ENCODE results near the gene RFT1.

Gene RFT1

DNA sequence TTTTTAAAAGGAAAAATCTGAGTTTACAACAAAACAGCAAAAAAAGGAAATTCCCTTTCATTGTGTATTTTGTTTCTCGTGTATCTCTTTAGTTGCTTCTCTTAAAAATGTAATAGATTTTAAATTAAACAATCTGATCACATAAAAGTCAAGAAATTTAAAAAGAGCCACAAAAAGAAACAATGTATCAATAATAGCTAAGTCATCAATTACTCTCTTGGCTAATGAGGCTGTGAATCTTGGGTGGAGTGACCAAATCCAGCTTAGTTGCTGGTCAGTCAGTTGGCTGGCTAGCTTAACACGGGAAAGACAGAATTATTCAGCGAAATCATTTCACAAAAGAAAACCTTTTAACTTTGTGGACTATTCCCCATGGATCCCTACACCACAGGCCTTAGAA lies 87.6 kb downstream of the RFT1 start:
- no peak overlapping the region for H2AFZ ChIP-seq (ENCODE audit: low read depth, low read length)
- no peak for TF ChIP-seq EZH2phosphoT487 (IDR thresholded peaks at IDR 0.05; ENCODE audit: low read depth)
- no peak for TF ChIP-seq CTCF (IDR thresholded peaks at IDR 0.05; ENCODE audit: low read depth, low read length)
- H3K4me2 ChIP-seq (ENCODE audit: low read length), result no peak overlapping the region
- no peak overlapping the region for H3K4me3 ChIP-seq (ENCODE audit: low read length)
- no peak overlapping the region for H3K9ac ChIP-seq (ENCODE audit: low read length)
- H3K36me3 ChIP-seq (replicated peaks; ENCODE audit: low read depth, low read length), result no peaks in the 10 kb centered on the region
- no peak overlapping the region for H3K27ac ChIP-seq (ENCODE audit: low read length)
- H3K79me2 ChIP-seq (ENCODE audit: low read length), result peaks cover 55% of the 10 kb centered on the region
- no peaks in the 10 kb centered on the region for H3K9me3 ChIP-seq (ENCODE audit: insufficient read depth, low read length)
- peaks cover 26% of the 10 kb centered on the region for H3K4me1 ChIP-seq (ENCODE audit: low read length)
- no peaks in the 10 kb centered on the region for H4K20me1 ChIP-seq (ENCODE audit: insufficient read depth, low read length)
- H3K27me3 ChIP-seq (ENCODE audit: low read depth, low read length), result peaks cover 5% of the 10 kb centered on the region; the same call in 1 of the 2 replicates

DNA sequence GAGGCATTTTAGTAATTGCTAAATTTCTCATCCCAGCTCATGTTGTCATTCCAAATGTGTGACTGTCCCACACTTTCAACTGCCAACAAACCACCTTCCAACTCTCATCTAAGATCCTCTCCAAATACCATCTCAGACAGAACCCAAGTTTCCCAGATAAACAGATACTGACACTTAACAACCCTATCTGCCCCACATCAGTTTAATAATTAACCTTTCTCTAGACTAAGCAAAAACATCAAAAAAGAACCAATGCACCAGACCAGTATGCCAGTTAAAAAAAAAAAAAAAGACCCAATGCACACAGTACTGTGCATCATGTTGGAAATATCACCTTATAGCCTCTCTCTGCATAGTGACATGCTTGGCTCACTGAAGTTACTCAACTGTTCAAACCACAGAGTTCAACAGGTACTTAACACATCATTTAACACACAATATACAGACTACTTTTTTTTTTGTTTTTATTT lies 89.8 kb downstream of the RFT1 start:
- TF ChIP-seq CTCF (IDR thresholded peaks at IDR 0.05; ENCODE audit: low read depth, low read length) (no peak), EZH2phosphoT487 (IDR thresholded peaks at IDR 0.05; ENCODE audit: low read depth) (no peak)
- Histone ChIP-seq H3K27ac (ENCODE audit: low read length) (no peak overlapping the region), H3K79me2 (ENCODE audit: low read length) (peaks cover 55% of the 10 kb centered on the region)

GRCh38 chr3:53039376-53039752 lies 90.9 kb downstream of the RFT1 start:
- no peaks in the 10 kb centered on the region for H4K20me1 ChIP-seq (ENCODE audit: insufficient read depth, low read length)
- H3K4me1 ChIP-seq (ENCODE audit: low read length), result peaks cover 20% of the 10 kb centered on the region
- H3K36me3 ChIP-seq (replicated peaks; ENCODE audit: low read depth, low read length), result no peaks in the 10 kb centered on the region
- no peak overlapping the region for H3K4me3 ChIP-seq (ENCODE audit: low read length)
- H3K9me3 ChIP-seq (ENCODE audit: insufficient read depth, low read length), result no peaks in the 10 kb centered on the region
- H3K27me3 ChIP-seq (ENCODE audit: low read depth, low read length), result no peaks in the 10 kb centered on the region
- peaks cover 49% of the 10 kb centered on the region for H3K79me2 ChIP-seq (ENCODE audit: low read length)
- H3K27ac ChIP-seq (ENCODE audit: low read length), result no peak overlapping the region
- no peak overlapping the region for H2AFZ ChIP-seq (ENCODE audit: low read depth, low read length)
- TF ChIP-seq EZH2phosphoT487 (IDR thresholded peaks at IDR 0.05; ENCODE audit: low read depth), result no peak
- TF ChIP-seq CTCF (IDR thresholded peaks at IDR 0.05; ENCODE audit: low read depth, low read length), result no peak
- no peak overlapping the region for H3K9ac ChIP-seq (ENCODE audit: low read length)
- no peak overlapping the region for H3K4me2 ChIP-seq (ENCODE audit: low read length)

More for the DNA sequence above, 89.8 kb downstream of the RFT1 start:
- no peak overlapping the region for H2AFZ ChIP-seq (ENCODE audit: low read depth, low read length)
- no peak overlapping the region for H3K9ac ChIP-seq (ENCODE audit: low read length)
- H3K27me3 ChIP-seq (ENCODE audit: low read depth, low read length), result no peaks in the 10 kb centered on the region
- H3K4me2 ChIP-seq (ENCODE audit: low read length), result no peak overlapping the region
- peaks cover 23% of the 10 kb centered on the region for H3K4me1 ChIP-seq (ENCODE audit: low read length)
- H3K36me3 ChIP-seq (replicated peaks; ENCODE audit: low read depth, low read length), result no peaks in the 10 kb centered on the region
- no peaks in the 10 kb centered on the region for H3K9me3 ChIP-seq (ENCODE audit: insufficient read depth, low read length)
- no peaks in the 10 kb centered on the region for H4K20me1 ChIP-seq (ENCODE audit: insufficient read depth, low read length)
- H3K4me3 ChIP-seq (ENCODE audit: low read length), result no peak overlapping the region

DNA sequence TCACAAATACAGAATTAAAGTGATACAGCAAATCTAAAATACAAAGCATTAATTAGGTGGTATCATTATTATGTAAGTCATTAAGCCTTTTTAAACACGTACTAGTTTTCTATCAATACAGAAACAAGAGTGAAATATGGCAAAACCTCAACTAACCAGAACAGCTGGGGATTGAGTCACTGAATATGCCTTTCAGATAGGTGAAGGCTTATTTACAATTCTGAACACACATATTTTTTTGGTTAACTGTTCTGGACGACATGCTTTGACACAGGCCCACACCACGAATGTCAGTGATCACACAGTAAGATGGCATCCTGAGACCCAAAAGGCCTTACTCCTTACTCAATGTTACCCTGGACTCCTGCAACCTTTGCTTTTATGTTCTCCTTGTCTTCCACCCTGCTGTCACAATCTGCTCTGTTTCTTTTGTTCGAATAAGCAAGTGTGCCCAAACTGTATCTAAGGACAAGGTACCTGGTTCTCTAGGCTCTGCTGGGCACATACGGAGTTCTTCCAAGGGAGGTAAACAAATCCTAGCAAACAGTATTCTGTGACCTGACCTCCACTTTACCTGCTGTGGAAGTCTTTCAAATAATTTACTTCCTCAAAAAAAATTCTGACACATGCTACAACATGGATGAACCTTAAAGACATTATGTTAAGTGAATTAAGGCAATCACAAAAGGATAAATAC lies 91.4 kb downstream of the RFT1 start:
- Histone ChIP-seq H3K9ac (ENCODE audit: low read length) (no peak overlapping the region), H3K27ac (ENCODE audit: low read length) (no peak overlapping the region), H3K4me2 (ENCODE audit: low read length) (no peak overlapping the region), H3K79me2 (ENCODE audit: low read length) (peaks cover 45% of the 10 kb centered on the region), H3K36me3 (replicated peaks; ENCODE audit: low read depth, low read length) (no peaks in the 10 kb centered on the region), H3K4me3 (ENCODE audit: low read length) (no peak overlapping the region), H4K20me1 (ENCODE audit: insufficient read depth, low read length) (no peaks in the 10 kb centered on the region), H3K9me3 (ENCODE audit: insufficient read depth, low read length) (no peaks in the 10 kb centered on the region), H2AFZ (ENCODE audit: low read depth, low read length) (no peak overlapping the region), H3K4me1 (ENCODE audit: low read length) (peaks cover 16% of the 10 kb centered on the region), H3K27me3 (ENCODE audit: low read depth, low read length) (no peaks in the 10 kb centered on the region)
- TF ChIP-seq CTCF (IDR thresholded peaks at IDR 0.05; ENCODE audit: low read depth, low read length), result no peak
- TF ChIP-seq EZH2phosphoT487 (IDR thresholded peaks at IDR 0.05; ENCODE audit: low read depth), result no peak

All from OCI-LY3 (cell line).